Stimulated activated CD8-positive, alpha-beta memory T cell treated with anti-CD3 and anti-CD28 coated beads, Interleukin-4, amount 100 ng/mL, for 48 hours (primary cell): ENCODE data around the gene MIPOL1.
"Not testable (repeated sequence)": the region's sequence is repeated elsewhere in the genome, so short reads cannot be mapped to it uniquely, and the experiment has no call there.

Experiments used
- DNase-seq: peaks from one replicate; pipeline ENCODE4 v3.0.0-alpha.2; 2020

Gene MIPOL1

GRCh38 chr14:37469650-37470049 is 271.9 kb downstream of the MIPOL1 start:
- no peak for DNase-seq

- no peak for DNase-seq
These were observed 272.5 kb downstream of the MIPOL1 start for GRCh38 chr14:37470251-37470650.

- DNase-seq, result no peak
These were observed 275.2 kb downstream of the MIPOL1 start for GRCh38 chr14:37472906-37473305.

- no peak for DNase-seq
These were observed 276.5 kb downstream of the MIPOL1 start for GRCh38 chr14:37474191-37474590.

- no peak for DNase-seq
These were observed 282.9 kb downstream of the MIPOL1 start for GRCh38 chr14:37480446-37481290.

- DNase-seq, result no peak
These were observed 284.7 kb downstream of the MIPOL1 start for GRCh38 chr14:37482428-37482827.

GRCh38 chr14:37483672-37484071 is 285.9 kb downstream of the MIPOL1 start:
- DNase-seq, result no peak

GRCh38 chr14:37490607-37491006 is 292.9 kb downstream of the MIPOL1 start:
- DNase-seq, result no peak

GRCh38 chr14:37491076-37491475 is 293.3 kb downstream of the MIPOL1 start:
- no peak for DNase-seq

GRCh38 chr14:37493606-37494005 is 295.9 kb downstream of the MIPOL1 start:
- no peak for DNase-seq

GRCh38 chr14:37497422-37497821 is 299.7 kb downstream of the MIPOL1 start:
- no peak for DNase-seq

GRCh38 chr14:37501877-37502276 is 304.1 kb downstream of the MIPOL1 start:
- no peak for DNase-seq

GRCh38 chr14:37508503-37508902 is 310.8 kb downstream of the MIPOL1 start:
- DNase-seq, result no peak

GRCh38 chr14:37512173-37512572 is 314.4 kb downstream of the MIPOL1 start:
- no peak for DNase-seq

GRCh38 chr14:37515771-37516170 is 318.0 kb downstream of the MIPOL1 start:
- no peak for DNase-seq

- no peak for DNase-seq
These were observed 329.3 kb downstream of the MIPOL1 start for GRCh38 chr14:37526994-37527393.

- DNase-seq, result no peak
These were observed 342.3 kb downstream of the MIPOL1 start for GRCh38 chr14:37539992-37540391.

GRCh38 chr14:37544407-37544806 is 346.7 kb downstream of the MIPOL1 start:
- DNase-seq, result no peak

- no peak for DNase-seq
These were observed 347.4 kb downstream of the MIPOL1 start for GRCh38 chr14:37545174-37545573.

GRCh38 chr14:37546621-37547447 is 349.1 kb downstream of the MIPOL1 start:
- DNase-seq, result no peak

- no peak for DNase-seq
These were observed 352.8 kb downstream of the MIPOL1 start for GRCh38 chr14:37550511-37550910.

GRCh38 chr14:37551119-37551518 is 353.4 kb downstream of the MIPOL1 start:
- no peak for DNase-seq

- no peak for DNase-seq
These were observed 356.3 kb downstream of the MIPOL1 start for GRCh38 chr14:37553935-37554550.

- DNase-seq, result not testable (repeated sequence)
These were observed 357.9 kb downstream of the MIPOL1 start for GRCh38 chr14:37555596-37555995.
